GM18858 (cell line): Measurements from ENCODE around the gene FBN3.
"Not testable (repeated sequence)": the region's sequence is repeated elsewhere in the genome, so short reads cannot be mapped to it uniquely, and the experiment has no call there.

Experiments used
- ATAC-seq: cut with Tn5 transposase; IDR thresholded peaks from one replicate; pipeline ENCODE4 v1.9.1; 2021; ENCODE audit not compliant: unreplicated experiment

FBN3 gene

GRCh38 chr19:8120636-8121480, 28.5 kb downstream of the FBN3 start:
- ATAC-seq, result no peak

GRCh38 chr19:8117991-8118390, 31.4 kb downstream of the FBN3 start:
- no peak for ATAC-seq

DNA sequence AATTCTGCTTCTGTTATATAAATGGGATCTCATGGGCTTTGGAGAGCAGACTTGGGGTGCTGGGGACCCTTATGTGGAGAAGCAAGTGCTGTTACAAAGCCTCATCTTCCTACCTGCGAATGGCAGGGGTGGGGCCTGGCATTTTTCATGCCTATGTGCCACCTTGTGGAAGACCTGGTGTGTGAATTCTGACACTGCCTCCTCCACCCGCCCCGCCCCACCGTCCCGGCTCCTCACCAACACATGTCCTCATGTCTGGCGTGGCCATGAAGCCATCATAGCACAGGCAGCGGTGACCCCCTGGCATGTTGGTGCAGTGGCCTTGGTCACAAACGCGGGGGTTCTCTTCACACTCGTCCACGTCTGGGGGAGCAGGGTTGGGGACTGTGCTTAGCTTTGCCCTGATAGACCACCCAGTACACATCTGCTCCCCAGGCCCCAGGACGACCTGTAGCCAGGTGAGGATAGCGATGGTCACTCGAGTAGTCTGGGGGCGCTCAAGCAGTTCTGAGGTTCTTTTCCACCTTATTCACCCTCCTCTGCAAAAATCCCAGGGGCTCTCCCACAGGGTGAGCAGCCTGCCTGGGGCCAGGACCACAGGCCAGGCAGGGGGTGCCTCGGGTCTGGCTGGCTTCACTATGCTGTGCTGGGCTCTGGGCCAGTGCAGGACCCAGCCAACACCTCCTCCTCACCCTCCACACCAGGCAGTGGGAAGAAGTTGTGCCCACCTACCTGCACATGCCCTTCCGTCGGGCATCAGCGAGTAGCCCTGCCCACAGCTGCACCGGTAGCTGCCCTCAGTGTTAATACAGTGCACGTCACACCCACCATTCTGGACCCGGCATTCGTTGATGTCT, 32.7 kb downstream of the FBN3 start:
- no peak for ATAC-seq

DNA sequence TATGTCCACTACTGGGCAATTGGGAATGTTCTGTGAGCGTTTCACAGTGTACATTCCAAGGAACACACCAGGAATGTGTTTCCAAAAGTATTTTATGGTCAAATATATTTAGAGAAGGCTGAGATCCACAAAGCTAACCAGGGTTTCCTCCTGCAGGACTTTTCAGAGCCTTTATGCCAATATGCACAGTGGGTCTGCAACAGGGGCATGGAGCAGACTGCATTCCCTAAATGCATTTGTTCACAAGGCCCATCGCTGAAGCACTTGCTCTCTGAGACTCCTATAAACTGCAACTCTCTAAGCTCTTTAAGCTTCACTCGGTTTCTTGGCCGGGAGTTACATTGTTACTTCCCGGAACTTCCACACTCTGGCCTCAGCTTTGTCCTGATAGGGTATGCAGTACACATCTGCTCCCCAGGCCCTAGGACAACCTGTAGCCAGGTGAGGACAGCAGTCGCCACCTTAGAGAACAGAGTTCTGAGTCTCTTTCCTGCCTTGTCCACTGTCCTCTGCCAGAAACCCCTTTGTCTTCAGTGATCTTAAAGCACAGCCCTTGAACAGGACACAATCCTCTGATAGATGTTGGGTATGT, 33.5 kb downstream of the FBN3 start:
- no peak for ATAC-seq

- no peak for ATAC-seq
These were observed 36.4 kb downstream of the FBN3 start for GRCh38 chr19:8113017-8113416.

GRCh38 chr19:8111376-8111775, 38.0 kb downstream of the FBN3 start:
- no peak for ATAC-seq

DNA sequence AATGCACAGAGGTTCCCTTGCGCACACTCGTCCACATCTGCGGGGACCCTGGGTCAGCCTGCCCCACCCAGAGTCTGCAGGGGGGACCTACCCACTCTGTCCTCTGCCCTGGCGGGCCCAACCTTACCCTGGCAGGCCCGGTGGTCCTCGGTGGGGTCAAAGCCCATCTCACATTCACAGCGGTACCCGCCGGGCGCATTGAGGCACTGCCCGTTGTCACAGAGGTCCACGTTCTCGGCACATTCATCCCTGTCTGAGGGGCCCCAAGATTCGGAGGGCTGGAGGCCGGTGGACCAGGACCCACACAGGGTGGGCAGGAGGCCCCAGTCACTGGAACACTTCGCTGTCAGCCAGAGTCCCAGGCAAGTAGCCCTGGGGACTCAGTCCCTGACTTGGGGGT, 38.5 kb downstream of the FBN3 start:
- no peak for ATAC-seq

DNA sequence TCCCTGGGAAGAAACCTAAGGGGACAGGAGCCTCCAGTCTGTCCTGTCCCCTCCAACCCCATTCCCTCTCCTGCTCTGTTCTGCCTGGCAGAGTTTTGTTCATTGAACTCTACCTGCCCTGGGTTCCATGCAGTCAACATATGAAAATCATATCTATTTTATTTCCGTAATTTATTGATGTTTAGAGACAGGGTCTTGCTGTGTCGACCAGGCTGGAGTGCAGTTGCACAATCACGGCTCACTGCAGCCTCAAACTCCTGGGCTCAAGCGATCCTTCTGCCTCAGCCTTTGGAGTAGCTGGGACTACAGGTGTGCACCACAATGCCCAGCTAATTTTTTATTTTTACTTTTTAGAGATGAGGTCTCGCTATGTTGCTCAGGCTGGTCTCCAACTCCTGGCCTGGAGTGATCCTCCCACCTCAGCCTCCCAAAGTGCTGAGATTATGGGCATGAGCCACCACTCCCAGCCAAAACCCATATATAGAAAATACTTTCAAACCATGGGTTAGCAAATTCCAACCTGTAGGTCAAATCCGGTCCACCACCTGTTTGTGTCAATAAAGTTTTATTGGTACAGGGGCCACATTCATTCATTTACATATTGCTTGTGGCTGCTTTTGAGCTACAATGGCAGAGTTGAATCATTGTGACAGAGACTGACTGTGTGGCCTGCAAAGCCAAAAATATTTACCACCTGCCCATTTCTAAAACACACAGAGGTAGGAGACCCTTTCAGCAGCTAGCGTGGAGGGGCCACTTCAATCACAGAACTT, 39.3 kb downstream of the FBN3 start:
- no peak for ATAC-seq

GRCh38 chr19:8109455-8109854, 39.9 kb downstream of the FBN3 start:
- no peak for ATAC-seq

DNA sequence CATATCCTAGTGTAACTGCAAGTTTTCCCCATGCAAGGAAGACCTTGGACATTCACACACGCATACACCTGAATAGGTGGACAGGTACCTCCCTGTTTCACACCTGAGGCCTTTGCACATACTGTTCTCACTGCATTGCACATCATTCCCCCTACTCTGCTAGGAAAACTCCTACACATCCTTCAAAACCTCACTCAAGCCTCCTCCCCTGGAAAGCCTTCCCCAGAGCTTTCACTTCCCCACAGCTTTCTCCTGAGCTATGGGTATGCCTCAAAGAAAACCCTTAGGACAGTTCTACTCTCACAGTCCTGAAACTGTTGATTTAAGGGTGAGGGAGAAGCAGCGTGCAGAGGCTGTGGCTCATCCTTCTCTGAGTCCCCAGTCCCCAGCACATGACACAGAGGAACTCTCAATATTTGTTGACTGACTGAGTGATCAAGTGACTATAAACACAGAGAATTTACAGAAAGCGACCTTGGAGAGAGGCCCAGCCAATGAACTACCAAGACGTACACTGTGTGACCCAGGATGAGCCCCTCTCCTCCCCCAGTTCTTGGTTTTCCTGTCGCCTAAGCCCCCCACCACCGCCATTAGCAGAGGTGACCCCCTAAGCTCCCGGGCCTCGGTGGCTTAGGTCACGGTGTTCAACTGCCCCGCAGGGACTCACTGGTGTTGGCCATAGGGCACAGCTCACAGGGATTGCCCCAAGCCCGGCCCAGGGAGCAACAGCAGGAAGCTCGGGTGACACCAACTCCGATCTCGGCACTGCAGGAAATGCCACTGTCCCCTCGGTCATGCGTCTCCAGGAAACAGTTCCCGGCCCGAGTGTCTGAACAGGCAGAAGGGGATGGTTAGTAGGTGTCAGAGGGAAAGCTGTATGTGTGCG, 40.6 kb downstream of the FBN3 start:
- ATAC-seq, result no peak

GRCh38 chr19:8107301-8107903, 42.0 kb downstream of the FBN3 start:
- no peak for ATAC-seq

DNA sequence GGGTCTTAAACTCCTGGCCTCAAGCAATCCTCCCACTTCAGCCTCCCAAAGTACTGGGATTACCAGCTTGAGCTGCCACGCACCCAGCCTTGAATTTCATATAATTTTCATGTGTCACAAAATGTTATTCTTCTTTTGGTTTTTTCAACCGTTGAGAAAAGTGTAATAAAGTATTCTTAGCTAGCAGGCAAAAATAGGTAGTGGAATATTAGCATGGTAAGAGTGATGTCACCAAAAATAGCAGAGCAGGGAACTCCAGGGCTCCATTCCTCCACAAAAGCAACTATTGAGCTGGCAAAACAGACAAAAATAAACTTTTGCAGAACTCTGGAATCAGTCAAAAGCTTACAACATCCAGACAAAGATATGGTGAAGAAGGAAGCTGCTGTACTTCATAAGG, 43.9 kb downstream of the FBN3 start:
- no peak for ATAC-seq

DNA sequence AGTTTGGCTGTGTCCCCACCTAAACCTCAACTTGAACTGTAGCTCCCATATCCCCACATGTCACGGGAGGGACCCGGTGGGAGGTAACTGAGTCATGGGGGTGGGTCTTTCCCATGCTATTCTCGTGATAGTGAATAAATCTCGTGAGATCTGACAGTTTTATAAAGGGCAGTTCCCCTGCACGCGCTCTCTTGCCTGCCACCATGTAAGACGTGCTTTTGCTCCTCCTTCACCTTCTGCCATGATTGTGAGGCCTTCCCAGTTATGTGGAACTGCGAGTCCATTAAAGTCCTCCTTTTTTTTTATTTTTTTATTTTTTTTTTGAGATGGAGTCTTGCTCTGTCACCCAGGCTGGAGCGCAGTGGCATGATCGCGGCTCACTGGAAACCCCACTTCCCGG, 47.5 kb downstream of the FBN3 start:
- ATAC-seq, result not testable (repeated sequence)

DNA sequence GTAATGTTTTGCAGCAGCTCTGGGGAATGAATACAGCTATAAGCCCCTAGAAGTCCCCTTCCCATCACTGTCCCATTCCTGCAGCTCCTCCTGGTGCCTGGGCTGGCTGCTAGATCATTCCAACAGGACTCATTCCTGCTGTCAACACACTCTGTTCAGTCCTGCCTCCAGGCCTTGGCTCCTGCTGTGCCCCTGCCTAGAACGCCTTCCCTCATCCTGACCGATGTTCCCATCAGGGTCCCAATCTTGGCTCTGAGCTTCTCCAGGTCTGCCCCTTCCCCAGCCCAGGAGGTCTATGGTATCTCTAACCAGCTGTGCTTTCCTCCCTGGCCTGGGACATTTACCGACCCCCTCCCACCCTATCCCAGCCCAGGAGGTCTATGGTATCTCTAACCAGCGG, 48.1 kb downstream of the FBN3 start:
- no peak for ATAC-seq

- no peak for ATAC-seq
These were observed 51.5 kb downstream of the FBN3 start for GRCh38 chr19:8097681-8098567.

GRCh38 chr19:8097198-8097597, 52.2 kb downstream of the FBN3 start:
- no peak for ATAC-seq

DNA sequence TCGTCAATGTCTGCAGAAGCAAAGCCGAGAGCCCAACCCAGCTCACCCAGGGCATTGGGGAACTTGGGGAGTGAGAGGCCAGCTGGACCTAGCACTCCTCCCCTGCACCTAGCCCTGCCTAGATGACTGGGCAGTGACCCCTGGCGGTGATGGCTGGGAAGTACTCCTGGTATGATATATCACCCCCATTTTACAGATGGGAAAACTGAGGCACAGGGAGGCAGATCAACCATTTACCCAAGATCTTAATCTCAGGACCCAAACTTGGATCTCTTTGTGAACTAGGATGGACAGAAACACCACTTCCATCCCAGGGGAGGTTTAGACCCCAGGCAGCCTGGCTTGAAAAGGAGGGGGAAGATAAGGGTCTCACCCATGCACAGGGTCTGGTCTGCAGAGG, 53.3 kb downstream of the FBN3 start:
- no peak for ATAC-seq

DNA sequence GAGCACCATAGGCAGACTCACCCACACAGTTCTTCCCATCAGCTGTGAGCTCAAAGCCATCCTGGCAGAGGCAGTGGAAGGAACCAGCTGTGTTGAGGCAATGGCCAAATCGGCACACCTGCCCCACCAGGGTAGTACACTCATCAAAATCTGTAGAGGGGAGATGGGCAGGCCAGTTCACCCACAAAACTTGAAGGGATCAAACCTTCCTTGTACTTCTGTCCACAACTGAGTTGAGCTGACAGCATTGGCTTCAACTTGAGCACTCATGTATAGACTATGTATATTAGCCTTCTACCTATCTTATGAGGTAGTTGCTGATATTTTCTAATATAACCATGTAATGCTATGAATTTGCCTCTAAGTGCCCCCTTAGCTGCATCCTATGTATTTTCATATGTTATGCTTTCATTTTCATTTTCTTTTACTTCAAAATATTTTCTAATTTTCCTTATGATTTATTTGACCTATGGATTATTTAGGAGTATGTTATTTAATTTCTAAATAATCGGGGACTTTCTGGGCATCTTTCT, 54.0 kb downstream of the FBN3 start:
- ATAC-seq, result no peak
